DMS79 (cell line): ENCODE results near the gene PTPN2.
"Not testable (repeated sequence)": the region's sequence is repeated elsewhere in the genome, so short reads cannot be mapped to it uniquely, and the experiment has no call there.

ENCODE experiments used
- DNase-seq: peaks from one replicate; lab custom pipeline; 2025; lab: John Stamatoyannopoulos, UW

The PTPN2 gene

DNA sequence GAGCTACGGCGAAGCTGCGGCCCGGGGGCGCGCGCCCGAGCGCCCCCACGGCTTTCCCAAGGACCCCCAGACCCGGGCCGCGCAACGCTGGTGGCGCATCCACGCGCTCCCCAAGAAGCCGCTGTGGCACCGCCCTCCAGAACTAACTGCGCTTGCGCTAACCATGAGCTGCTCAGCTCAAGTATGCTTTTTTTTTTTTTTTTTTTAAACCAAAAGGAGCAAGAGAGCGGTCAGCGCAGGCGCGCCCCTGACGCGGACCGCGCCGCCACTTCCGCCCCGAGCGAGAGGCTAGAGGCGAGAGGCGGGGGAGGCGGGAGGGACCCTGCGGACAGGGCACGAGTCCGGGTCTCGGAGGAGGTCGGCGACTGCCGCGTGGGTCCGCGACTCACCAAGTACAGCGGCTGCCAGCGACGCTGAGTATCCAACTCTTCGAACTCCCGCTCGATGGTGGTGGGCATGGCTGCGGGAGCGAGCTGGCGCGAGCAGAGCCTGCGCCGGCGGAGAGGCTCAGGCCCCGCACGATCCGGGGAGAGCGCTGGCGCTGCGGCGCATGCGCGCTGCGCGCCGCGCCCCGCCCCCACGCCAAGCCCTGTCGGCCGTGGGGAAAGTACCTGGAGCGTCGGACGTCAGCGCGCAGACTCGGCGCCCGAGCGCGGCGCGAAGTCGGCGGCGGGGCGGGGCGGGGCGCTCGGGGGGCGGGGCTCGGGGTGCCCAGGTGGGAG lies at the start of gene PTPN2:
Gene PTPN2, minus strand, starts transcription at position 554 of the 722 bp plus-strand sequence. Its CDS starts 96 bp downstream, at position 458.
- DNase-seq: peak; percentile 89

DNA sequence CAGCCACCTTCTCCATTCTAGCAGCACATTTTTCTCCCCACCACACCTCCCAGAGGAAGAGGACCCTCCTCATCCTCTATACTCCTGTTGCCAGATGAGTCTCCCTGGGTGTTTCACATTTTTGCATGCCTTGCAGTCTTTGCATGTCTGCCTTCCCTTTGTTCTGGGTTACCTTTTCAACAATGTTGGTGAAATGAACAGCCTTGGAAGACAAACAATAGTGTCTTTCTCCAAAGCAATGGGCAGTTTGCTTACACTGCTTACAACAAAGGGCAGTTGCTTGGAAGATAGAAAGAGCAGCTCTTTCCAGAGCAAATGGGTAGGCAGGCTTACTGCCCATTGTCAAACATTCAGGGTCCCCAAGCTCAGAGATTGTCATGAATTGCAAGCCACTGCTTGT lies 49.3 kb upstream of the PTPN2 start:
- no peak for DNase-seq

DNA sequence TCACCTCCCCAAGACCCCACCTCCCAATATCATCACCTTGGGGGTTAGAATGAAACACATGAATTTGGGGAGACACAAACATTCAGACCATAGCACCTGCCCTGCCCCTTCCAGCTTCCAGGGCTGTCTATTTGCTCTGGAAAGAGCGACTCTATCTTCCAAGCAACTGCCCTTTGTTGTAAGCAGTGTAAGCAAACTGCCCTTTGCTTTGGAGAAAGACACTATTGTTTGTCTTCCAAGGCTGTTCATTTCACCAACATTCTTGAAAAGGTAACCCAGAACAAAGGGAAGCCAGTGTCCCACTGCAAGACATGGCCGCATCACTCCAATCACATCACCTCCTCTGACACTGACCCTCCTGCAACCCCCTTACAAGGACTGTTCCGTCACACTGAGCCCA lies 46.9 kb upstream of the PTPN2 start:
- DNase-seq: no peak

DNA sequence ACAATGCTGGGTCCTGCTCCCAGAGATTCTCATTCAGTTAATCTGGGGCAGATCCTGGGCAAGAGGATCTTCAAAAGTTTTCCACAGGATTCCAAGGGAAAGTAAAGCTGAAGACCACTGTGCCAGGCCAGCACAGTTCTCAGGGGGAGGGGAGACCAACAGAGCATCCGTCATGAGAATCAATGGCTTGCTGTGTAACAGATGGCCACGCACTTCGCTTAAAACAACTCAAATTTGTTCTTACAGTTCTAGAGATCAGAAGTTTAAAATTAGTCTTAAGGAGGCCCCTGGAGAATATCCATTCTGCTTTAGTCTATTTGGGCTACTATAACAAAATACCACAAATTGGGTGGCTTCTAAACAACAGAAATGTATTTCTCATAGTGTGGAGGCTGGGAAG lies 46.3 kb upstream of the PTPN2 start:
- DNase-seq: no peak

DNA sequence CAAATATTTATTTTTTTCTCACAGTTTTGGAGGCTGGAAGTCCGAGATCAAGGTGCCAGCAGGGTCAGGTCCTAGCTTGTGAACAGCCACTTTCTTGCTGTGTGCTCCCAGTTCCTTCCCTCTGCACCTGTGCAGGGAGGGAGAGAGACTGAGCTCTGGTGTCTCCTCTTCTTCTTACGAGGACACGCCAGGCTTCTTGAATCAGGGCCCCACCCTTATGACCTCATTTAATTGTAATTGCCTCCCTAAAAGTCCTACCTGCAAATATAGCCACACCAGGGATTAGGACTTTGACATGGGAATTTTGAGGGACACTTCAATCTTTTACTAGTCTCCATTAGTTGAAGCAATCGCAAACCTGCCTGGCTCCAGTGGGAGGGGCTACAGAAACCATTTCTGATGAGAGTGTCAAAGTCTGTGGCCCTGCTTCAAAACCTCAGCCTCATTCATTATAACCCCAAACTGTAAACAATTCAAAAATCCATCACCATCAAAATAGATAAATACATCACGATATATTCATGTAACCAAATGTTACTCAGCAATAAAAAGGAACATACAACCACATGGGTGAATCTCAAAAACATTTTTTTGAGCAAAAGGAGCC lies 45.5 kb upstream of the PTPN2 start:
- no peak for DNase-seq

DNA sequence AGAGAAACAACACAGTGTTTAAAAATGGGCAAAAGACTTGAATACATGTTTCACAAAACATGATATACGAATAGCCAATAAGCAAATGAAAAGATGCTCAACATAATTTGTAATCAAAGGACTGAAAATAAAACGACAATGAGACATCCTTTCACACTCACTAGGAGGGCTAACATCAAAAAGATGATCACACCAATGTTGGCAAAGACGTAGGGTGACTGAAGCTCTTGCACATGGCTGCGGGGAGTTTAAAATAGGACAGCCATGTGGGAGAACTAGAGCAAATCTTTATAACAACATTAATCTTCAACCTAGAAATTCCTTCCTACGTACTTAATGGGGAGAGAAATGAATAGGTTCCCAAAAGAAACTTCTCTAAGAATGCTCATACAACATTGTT lies 44.6 kb upstream of the PTPN2 start:
- DNase-seq: no peak

DNA sequence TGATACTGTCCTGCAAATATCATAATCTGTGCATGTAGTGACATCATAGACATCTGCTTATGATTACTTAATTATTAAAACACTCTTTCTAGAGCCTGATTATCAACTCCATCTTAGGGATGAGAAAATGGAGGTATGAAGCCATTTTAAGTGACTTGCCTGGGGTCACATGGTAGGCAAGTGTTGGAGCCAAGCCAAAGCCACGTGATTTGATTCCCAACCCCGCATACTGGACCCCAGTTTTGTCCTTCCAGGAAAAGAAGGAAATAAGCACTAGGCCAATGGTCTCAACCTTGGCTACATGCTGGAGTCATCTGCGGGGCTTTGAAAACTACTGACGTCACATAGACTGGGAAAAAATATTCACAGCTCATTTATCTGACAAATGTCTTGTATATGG lies 44.2 kb upstream of the PTPN2 start:
- DNase-seq: no peak

DNA sequence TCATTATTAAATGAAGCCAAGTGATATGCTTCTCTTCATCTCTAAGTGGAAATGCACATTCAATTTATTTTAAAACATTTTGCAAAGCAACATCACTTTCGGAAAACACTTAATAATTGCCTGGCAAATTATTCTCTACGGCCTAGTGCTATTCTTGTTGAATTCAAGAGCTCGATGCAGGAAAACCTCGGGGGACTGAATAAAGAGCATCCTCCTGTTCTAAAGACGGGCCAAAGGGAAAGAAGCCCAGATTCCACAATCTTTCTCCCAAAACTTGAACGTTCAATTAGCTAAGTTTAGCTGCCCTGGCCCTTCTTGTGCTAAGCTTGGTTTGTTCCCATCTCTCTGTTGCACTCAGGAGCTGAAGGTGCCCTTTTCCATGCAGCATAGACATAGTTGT lies 40.6 kb upstream of the PTPN2 start:
- DNase-seq: peak; percentile 25

DNA sequence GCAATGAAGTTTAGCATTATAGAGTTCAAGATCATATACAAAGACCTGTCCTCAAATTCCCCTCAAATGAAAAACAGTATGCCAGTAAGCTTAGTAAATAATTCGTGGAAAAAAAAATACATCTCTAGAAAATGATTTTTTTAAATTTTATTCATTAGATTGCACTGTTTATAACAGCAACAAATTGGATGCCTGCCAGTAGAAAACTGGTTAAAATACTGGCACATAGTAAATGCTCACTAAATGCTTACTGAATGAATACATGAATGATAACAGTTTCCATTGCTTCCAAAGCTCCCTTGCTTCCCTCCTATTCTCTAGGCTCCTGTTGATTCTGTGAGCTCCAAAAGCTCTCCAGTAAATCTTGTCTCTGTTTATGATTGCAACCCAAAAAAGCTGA lies 38.2 kb upstream of the PTPN2 start:
- DNase-seq: no peak

DNA sequence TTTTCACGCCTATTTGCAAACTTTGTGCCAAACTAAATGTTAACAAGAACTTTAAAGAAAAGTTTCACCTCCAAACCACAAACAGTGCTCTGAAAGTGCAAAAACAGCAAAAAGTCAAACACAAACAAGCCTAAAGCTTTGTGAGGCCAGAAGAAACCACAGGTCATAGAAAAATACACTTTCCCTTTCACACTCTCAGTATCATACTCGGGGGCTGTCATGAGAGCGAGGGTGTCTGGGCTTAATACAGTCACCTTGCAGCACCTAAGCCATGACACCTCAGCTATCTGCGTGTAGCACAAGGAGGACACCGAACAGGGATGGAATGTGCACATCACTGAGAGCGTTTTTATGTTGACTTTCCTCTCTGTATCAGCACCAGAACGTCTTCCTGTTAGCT lies 37.1 kb upstream of the PTPN2 start:
- DNase-seq: no peak

DNA sequence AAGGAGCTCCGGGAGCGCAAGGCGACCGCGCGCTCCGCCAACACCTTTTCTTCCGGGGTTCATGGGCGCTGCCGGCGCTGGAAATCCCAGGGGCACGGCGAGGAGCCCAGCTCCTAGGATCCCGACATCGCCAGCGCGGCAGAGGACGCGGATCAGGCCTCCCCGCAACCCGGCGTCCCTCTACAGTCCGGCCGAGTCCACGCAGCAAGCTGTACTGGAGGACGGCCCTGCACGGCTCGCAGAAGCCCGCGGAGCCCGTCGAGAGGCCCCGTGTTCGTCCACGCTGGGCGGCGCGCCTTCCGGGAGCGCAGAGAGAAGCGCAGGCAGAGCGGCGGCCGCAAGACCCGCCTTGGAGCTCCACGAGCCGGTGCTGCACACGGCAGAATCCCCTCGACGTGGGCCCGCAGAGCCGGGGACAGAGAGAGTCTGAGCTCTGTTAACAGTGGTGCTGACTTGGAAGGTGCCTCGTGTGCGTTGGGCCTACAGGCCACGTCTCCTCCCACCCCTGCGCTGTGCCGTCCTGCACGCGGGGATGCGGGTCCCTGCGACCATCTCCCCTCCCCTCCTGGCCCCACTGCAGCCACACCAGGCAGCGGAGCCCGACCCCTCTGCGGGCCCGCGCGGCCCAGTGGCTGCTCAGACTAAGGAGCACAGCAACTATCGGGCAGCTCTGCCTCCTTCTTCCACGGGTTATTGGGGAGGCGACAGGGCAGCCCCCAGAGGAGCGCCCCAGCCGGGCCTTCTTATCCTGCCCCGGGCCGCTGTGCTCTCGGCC lies 28.1 kb upstream of the PTPN2 start:
- no peak for DNase-seq

DNA sequence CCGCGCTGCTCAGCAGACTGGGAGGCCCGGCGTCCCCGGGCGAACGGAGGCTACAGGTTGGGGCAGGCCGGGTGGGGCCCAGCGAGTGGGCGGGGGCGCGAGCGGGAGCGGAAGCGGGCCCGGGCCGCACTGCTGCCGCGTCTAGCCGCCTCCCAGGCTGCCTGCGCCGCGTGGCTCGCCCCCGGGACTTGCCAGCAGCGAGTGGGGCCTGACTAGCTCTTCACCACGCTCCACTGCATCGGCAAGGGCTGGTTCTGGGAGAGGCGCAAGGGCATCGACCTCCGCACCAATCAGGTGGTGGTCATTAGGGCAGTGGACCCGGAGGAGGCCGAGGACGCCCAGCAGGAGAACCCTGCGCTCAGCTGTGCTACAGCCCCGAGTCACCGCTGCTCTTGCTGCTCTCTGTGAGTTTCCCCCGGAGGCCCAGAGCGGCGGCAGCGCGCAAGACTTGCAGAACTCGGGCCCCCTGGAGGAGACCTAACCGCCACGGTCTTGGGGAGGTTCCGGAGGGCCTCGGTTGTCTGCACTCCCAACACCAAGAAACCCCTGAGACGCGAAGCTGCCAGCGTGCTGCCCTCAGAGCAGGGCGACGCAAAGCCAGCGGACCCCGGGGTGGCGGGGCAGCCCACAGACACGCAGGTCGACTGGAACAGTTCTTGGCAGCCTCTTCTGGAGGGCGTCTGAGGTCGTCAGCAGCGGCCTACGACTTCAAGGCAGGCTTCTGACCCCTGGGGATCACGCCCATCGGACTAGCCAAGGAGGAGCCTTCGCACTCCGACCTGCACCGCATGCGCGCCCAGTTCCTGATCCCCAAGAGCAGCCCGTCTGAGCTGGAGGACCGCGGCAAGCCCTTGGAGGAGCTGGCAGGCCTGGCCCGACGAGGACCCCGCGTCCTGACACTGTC lies 27.2 kb upstream of the PTPN2 start:
- DNase-seq: no peak

DNA sequence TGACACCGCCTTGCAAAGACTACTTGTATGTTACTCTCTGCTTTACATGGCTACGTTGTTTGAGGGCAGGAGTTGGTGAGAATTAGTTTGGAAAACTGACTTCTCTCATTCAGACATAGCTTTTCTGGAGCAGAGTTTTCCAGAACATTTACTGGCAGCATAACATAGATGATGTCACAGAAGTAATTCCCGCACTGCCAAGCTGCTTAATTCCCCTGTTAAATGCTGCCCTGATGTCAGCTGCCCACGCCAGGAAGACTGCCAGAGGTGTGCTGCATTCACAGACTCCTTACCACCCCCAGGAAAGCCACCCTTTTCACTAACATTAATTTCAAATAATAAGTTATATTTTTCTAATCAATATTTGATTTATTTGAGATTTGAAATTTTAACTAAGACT lies 24.7 kb upstream of the PTPN2 start:
- DNase-seq: no peak

DNA sequence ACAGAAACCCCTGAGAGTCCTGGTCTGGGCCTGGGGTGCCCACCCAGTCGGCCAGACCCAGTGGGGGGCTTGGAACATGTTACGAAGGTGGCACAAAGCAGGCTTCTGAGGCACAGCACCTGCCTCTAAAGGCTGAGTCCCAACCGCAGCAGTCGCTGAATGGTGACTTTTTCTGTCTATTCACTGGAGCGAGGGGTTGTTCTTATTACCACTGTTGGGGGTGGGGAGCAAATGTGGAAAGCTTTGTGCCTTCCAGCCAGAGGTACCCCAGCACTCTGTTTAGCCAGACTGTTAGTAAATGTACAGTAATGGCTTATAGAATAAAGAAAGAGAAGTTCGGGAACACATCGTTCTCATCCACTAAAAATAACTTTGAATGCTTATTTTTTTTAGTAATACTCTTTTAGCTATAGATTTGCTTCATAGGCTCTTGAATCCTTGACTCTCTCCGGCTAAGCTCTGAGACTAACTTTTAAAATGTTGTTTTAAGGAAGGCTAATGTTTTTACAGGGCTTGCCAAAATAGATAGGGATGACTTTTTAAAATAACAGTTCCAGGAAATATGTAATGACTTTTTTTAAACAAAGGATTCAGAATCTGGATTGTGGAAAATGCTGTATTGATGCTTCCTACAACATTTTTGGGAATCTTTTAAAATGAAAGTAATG lies 23.4 kb upstream of the PTPN2 start:
- no peak for DNase-seq

DNA sequence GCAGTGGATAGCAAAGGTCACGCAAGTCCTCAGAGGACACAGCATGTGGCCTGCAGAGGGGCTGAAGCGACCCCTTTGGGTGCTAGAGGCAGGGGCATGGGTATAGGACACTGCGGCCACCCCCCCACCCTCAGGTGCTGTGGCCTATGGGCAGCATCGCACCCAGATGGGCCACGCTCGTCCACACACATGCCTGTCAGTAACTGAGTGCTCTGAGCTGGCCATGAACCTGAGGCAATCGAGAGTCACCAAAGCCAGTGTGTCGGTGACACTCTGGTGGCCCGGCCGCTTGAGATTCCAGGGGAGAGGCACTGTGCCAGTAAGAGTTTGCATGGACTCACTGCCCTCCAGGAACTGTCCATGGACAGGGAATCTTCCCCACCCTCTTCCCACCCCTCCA lies 22.7 kb upstream of the PTPN2 start:
- no peak for DNase-seq

DNA sequence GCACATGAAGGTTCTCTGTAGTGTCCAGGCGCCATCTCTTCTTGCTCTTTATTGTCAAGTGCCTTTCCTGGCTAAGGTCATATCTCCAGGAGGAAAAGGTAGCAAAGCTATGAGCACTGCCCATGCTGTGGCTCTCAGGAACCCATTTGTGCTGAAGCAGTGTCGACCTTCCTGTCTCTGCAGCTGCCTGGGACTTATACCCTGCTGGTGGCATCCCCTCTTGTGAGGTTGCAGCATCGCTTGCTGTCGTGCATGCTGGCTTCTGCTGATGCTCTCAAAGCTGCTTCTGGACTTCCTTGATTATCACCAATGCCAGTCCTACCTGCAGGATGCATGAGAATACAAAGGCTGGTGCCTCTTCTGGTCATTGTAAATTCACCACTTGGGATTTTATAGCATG lies 22.1 kb upstream of the PTPN2 start:
- no peak for DNase-seq

DNA sequence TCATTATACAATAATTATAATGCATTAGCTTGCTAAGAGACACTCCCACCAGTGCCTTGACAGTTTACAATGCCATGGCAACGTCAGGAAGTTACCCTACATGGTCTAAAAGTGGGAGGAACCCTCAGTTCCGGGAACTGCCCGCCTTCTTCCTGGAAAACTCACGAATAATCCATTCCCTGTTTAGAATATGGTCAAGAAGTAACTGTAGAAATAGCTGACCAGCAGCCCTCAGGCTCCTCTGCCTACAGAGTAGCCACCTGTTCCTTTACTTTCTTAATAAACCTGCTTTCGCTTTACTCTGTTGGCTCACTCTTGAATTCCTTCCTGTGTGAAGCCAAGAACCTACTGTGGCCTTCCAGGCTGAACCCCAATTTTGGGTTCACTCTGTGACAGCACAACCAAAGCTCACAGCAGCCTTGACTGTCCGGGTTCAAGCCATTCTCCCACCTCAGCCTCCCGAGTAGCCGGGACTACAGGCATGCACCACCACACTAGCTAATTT lies 20.0 kb upstream of the PTPN2 start:
- DNase-seq: no peak

DNA sequence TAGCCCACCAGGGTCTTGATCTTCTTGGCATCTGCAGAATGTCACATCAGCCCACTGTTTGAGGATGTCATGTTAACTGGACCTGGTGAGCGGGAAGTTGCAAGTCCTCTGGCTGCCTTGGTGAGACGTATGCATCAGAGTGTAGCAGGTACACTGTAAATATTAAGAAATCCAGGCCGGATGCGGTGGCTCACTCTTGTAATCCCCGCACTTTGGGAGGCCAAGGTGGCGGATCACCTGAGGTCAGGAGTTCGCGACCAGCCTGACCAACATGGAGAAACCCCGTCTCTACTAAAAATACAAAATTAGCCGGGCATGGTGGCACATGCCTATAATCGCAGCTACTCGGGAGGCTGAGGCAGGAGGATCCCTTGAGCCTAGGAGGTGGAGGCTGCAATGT lies 17.2 kb upstream of the PTPN2 start:
- DNase-seq: not testable (repeated sequence)

DNA sequence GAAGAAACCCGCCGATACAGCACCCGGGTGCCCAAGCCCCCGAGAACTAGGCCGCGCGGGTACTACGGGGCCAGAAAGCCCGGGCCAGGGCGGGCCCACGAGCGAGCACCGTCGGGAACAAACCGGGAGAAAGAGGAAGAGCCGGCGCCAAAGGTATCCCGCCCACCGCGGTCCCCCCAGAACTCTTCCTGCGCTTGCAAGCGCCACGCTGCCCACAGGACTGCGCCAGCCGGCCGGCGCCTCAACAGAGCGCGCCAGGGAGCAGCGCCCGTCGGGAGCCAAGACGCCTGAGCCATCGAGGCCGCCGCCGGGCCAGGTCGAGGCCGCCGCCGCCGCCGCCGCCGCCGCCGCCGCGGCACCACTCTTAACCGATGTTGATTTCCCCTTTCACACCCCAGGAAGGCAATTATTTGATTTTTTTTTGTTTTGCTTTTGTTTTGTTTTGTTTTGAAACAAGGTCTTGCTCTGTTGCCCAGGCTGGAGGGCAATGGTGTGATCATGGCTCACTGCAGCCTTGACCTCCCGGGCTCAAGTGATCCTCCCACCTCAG lies 12.8 kb upstream of the PTPN2 start:
- DNase-seq: not testable (repeated sequence)

DNA sequence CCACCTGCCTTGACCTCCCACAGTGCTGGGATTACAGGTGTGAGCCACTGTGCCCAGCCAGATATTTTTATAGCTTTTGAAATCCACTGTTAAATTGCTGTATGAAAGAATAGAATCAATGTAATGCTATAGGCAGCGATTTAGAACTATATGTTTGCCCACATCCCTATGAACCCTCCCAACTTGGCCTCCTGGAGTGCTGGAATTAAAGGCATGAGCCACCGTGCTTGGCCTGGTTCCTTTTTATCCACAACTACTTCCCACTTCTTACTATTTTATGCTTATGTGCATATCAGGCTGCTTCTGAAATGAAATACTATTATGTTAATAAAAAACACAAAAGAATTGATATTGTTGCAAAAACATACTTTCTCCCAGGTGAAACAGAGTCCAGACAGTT lies 11.6 kb upstream of the PTPN2 start:
- DNase-seq: no peak

DNA sequence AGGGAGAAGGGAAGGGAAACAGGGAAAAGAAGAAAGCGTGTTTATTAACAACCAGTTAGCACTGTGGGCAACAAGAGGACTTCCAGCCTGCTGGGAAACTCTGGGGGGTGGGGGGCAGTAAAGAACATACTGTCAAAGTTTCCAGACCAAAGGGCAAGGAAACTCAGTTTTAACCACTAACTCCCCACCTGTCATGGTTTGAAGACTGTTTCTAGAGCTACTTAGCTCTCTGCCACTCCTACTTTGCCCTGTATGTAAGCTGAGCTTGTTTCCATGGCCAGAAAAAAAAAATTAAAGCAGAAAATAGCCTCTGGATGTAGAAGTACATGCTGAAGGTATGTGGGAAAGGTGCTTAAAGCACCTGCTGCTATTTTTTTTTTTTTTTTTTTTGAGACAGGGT lies 11.0 kb upstream of the PTPN2 start:
- no peak for DNase-seq
